ENCODE results near the gene HSPBAP1.

HSPBAP1 gene

DNA sequence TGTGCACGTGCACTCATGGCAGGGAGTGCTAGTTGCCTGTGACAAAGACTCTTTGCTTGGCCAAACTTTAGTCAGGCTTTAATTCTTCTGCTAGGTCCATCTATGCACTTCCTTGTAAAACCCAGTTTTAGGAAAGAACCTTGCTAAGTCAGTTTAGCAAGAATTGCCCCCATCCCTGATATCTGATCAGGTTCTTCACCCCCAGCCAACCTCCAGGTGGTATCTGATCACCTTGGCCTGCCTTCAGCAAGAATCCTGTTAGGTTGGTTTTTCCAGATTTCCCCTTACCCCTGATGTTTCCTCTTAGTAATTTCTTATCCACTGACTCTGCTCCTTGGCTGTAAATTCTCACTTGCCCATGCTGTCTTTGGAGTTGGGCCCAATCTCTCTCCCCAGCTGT, 8.4 kb downstream of the HSPBAP1 start:
- DNase-seq (ENCODE audit: extremely low read depth, insufficient read length) = no peak
- no peaks in the 10 kb centered on the region; the same call in 1 of the 2 replicates for H3K36me3 ChIP-seq (ENCODE audit: control insufficient read depth, insufficient read depth, low read length)
- TF ChIP-seq, protein P1, sequence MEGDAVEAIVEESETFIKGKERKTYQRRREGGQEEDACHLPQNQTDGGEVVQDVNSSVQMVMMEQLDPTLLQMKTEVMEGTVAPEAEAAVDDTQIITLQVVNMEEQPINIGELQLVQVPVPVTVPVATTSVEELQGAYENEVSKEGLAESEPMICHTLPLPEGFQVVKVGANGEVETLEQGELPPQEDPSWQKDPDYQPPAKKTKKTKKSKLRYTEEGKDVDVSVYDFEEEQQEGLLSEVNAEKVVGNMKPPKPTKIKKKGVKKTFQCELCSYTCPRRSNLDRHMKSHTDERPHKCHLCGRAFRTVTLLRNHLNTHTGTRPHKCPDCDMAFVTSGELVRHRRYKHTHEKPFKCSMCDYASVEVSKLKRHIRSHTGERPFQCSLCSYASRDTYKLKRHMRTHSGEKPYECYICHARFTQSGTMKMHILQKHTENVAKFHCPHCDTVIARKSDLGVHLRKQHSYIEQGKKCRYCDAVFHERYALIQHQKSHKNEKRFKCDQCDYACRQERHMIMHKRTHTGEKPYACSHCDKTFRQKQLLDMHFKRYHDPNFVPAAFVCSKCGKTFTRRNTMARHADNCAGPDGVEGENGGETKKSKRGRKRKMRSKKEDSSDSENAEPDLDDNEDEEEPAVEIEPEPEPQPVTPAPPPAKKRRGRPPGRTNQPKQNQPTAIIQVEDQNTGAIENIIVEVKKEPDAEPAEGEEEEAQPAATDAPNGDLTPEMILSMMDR (IDR thresholded peaks at IDR 0.05; ENCODE audit: insufficient read depth, low read length, poor library complexity, severe bottlenecking) = no peak
- H3K27me3 ChIP-seq (replicated peaks; ENCODE audit: control insufficient read depth, insufficient read depth, low read length) = no peaks in the 10 kb centered on the region
- no peak overlapping the region for H3K4me3 ChIP-seq (replicated peaks; ENCODE audit: low read depth, low read length)

DNA sequence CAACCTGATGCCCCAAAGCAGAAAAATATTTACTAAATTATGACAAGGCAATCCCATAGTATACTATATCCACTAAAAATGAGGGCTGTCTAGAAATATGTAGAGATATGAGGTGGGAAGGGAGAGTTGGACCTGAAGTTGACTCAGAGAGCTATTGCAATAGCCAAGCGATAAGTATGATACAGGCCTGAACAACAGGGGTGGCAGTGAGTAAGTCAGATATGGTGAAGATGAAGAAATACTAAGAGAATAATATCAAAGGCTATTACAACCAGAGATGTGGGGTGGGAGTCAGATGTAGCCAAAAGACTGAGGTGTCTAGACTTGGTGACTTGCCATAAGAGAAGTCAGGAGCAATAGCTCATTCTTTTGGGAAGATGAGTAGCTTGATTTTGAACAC, 9.2 kb downstream of the HSPBAP1 start:
- no peak for DNase-seq (ENCODE audit: extremely low read depth, insufficient read length)
- H3K4me3 ChIP-seq (replicated peaks; ENCODE audit: low read depth, low read length) = no peak overlapping the region
- no peaks in the 10 kb centered on the region for H3K27me3 ChIP-seq (replicated peaks; ENCODE audit: control insufficient read depth, insufficient read depth, low read length)
- TF ChIP-seq, protein P1 (IDR thresholded peaks at IDR 0.05; ENCODE audit: insufficient read depth, low read length, poor library complexity, severe bottlenecking) = no peak
- H3K36me3 ChIP-seq (ENCODE audit: control insufficient read depth, insufficient read depth, low read length) = no peaks in the 10 kb centered on the region

DNA sequence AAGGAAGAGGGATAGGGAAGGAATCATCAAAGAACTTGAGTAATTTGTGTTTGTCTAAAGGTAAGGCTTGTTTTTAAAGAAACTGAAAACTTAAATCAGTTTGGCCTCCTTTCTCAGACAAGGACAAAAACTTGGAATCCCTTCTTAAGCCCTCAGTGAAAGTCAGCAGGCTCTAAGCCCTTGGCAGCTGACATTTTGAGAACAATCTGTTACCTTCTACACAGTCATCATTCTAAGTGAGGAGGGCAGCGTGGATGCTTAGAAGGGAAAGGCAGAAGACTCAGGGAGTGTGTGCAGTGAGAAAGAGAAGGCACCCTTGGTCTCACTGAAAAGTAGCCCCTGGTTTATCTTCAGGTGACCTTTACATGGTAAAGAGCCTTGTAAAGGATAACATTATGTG, 10.8 kb downstream of the HSPBAP1 start:
- Histone ChIP-seq H3K27me3 (replicated peaks; ENCODE audit: control insufficient read depth, insufficient read depth, low read length) (no peaks in the 10 kb centered on the region), H3K36me3 (ENCODE audit: control insufficient read depth, insufficient read depth, low read length) (no peaks in the 10 kb centered on the region), H3K4me3 (replicated peaks; ENCODE audit: low read depth, low read length) (no peak overlapping the region)
- TF ChIP-seq, protein P1 (IDR thresholded peaks at IDR 0.05; ENCODE audit: insufficient read depth, low read length, poor library complexity, severe bottlenecking) = no peak
- no peak for DNase-seq (ENCODE audit: extremely low read depth, insufficient read length)

DNA sequence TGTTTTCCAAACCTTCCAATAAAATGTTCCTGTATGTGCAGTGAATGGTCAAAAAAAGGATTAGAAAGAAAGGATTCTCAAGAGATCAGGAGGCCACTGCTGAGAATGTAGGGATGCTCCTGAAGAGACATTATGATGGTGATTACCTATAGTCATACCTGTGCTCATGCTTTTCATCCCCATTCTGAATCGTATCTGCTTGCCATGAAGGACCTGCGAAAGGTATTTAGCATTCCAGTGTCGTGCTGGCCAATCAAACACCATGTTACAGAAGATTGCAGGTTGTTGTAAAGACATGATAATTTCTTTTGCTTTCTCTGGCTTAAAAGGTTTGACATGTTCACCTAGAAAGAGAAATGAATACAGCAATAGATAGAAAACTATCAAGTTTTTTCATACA, 16.1 kb downstream of the HSPBAP1 start:
- no peaks in the 10 kb centered on the region for H3K27me3 ChIP-seq (replicated peaks; ENCODE audit: control insufficient read depth, insufficient read depth, low read length)
- no peak overlapping the region for H3K4me3 ChIP-seq (replicated peaks; ENCODE audit: low read depth, low read length)
- TF ChIP-seq, protein P1 (IDR thresholded peaks at IDR 0.05; ENCODE audit: insufficient read depth, low read length, poor library complexity, severe bottlenecking) = no peak
- no peak for DNase-seq (ENCODE audit: extremely low read depth, insufficient read length)
- H3K36me3 ChIP-seq (ENCODE audit: control insufficient read depth, insufficient read depth, low read length) = no peaks in the 10 kb centered on the region

DNA sequence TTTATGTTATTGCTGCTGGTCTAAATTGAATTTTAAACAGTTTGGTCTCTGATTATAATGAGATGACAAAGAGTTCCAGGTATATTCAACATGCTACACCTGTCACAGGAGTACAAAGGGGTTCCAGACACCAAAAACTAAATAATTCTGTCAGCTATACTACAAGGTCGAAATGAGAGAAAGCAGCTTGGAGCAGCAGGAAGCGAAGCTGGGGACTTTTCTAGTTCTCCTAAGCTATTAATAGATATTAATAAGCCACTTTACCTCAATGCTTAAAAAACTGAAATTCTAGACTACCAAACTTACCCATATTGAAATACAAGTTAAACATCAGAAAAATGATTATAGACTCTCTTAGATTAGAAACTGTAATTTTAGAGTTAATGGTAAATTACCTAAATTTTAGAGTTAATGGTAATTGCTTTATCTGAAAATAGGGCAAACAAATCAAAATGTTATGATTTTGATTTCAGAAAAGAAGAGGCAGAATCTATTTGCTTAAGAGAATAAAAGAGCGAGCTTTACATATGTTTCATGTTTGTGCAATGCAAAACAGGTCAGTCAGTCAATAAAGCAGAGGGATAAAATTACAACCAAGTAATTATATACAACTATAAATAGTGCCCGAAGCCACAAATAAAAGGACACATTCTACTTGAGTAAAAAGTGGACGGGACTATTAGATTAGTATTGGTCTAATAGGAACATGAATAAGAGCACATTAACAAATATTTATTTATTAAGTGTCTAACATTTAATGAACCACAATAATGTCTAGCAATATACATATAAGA, 16.8 kb downstream of the HSPBAP1 start:
- no peak for DNase-seq (ENCODE audit: extremely low read depth, insufficient read length)
- Histone ChIP-seq H3K4me3 (replicated peaks; ENCODE audit: low read depth, low read length) (no peak overlapping the region), H3K27me3 (replicated peaks; ENCODE audit: control insufficient read depth, insufficient read depth, low read length) (no peaks in the 10 kb centered on the region), H3K36me3 (ENCODE audit: control insufficient read depth, insufficient read depth, low read length) (no peaks in the 10 kb centered on the region)
- TF ChIP-seq, protein P1 (IDR thresholded peaks at IDR 0.05; ENCODE audit: insufficient read depth, low read length, poor library complexity, severe bottlenecking) = no peak
